Vagina (tissue), 2 donors: ENCODE results near the gene SPAG16.

Source experiments
- CTCF ChIP-seq, 3 experiments: fragments of 450-650 bp in 2 of 3; fragments of 200-600 bp in 1 of 3; sonication (generic) in 1 of 3; IDR thresholded peaks; one replicate each; pipeline ENCODE4 v1.5.1; 2017 to 2019; ENCODE audit warnings: antibody characterized with exemption in 3 of 3, mild to moderate bottlenecking in 2 of 3, moderate library complexity in 2 of 3
- POLR2AphosphoS5 ChIP-seq, 2 donors: sonication (generic); formaldehyde crosslinking; IDR thresholded peaks; one replicate each; pipeline ENCODE4 v1.9.0; 2017; ENCODE audit warnings: antibody characterized with exemption in 2 of 2, mild to moderate bottlenecking in 2 of 2, low read depth in 1 of 2; ENCODE audit not compliant: insufficient read depth in 1 of 2

- TF ChIP-seq CTCF (IDR thresholded peaks at IDR 0.05): no peak
- no peak for TF ChIP-seq POLR2AphosphoS5 (IDR thresholded peaks at IDR 0.05; ENCODE audit: insufficient read depth in 1 of 2, low read depth in 1 of 2)
These were observed 25.0 kb upstream of the SPAG16 start for GRCh38 chr2:213259266-213259665.
